ENCODE results near the gene CCDC85A. TPM values are rescaled to one million over a fixed set of nuclear protein-coding genes. Genes with fewer than 3 reads are reported as not detected.

Gene CCDC85A
- total RNA-seq, 4 donors from 2014 or later = 2.8 to 12.2 (median 5.4) TPM

DNA sequence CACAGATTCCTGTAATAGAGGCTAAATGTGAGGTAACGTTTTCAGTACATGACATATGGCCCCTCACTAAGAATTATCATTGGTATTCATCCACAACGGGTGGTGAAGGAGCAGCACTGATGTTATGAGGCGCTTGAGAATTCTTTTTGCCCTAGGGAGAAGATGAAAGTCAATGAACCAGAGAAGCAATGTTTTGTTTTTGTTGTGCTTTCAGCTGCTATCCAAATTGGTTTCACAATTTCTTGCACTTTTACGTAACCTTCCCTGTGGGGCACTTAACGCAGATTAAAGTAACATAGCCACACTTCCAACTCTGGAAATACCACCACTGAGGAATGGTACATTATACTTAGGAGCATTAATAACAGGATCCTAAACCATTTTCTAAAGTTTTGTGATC lies 13.3 kb upstream of the CCDC85A start:
- Histone ChIP-seq H3K27me3 (no peaks in the 10 kb centered on the region), H3K4me3 (no peak overlapping the region), H3K9me3 (no peaks in the 10 kb centered on the region), H3K36me3 (no peaks in the 10 kb centered on the region), H3K27ac (peak overlapping the region in 1 of 4 donors; percentile 56), H3K4me1 (peaks cover 0 to 4% (median 0%) of the 10 kb centered on the region in 4 donors)
- TF ChIP-seq, protein P1, sequence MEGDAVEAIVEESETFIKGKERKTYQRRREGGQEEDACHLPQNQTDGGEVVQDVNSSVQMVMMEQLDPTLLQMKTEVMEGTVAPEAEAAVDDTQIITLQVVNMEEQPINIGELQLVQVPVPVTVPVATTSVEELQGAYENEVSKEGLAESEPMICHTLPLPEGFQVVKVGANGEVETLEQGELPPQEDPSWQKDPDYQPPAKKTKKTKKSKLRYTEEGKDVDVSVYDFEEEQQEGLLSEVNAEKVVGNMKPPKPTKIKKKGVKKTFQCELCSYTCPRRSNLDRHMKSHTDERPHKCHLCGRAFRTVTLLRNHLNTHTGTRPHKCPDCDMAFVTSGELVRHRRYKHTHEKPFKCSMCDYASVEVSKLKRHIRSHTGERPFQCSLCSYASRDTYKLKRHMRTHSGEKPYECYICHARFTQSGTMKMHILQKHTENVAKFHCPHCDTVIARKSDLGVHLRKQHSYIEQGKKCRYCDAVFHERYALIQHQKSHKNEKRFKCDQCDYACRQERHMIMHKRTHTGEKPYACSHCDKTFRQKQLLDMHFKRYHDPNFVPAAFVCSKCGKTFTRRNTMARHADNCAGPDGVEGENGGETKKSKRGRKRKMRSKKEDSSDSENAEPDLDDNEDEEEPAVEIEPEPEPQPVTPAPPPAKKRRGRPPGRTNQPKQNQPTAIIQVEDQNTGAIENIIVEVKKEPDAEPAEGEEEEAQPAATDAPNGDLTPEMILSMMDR (IDR thresholded peaks at IDR 0.05) = no peak
- TF ChIP-seq POLR2A (IDR thresholded peaks at IDR 0.05) (no peak), EP300 (IDR thresholded peaks at IDR 0.05) (peak in 1 of 2 donors; percentile 71)
- WGBS, 2 donors = 48 to 57% methylated on average over 5 of the region's 5 CpGs
- peak in 1 of 2 donors; percentile 64 for DNase-seq (ENCODE audit: low spot score in 2 of 2)

DNA sequence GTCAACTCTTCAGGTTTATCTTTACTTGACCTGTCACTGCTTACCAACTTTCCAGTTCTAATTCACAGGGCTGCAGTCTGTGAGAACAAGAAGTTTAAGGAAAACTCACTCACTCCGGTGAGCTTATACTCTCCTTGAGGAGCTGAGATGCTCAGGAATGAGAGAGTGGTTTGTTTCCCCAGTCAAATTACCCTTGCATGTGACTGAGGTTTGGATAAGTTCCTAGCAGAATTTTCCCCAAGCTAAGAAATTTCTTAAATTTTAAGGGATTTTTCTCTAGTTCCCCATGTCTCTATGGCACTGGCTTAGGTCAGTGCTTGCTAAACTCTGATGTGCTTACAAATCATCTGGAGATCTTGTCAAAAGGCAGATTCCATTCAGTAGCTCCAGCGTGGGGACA lies 12.8 kb upstream of the CCDC85A start:
- Histone ChIP-seq H3K27me3 (no peaks in the 10 kb centered on the region), H3K27ac (peak overlapping the region in 1 of 4 donors; percentile 56), H3K4me3 (no peak overlapping the region), H3K4me1 (peaks cover 0 to 4% (median 0%) of the 10 kb centered on the region in 4 donors), H3K9me3 (no peaks in the 10 kb centered on the region), H3K36me3 (no peaks in the 10 kb centered on the region)
- WGBS, 2 donors = 28 to 55% methylated on average over 2 of the region's 2 CpGs
- TF ChIP-seq, protein P1 (IDR thresholded peaks at IDR 0.05) = no peak
- TF ChIP-seq EP300 (IDR thresholded peaks at IDR 0.05) (no peak), POLR2A (IDR thresholded peaks at IDR 0.05) (no peak)
- DNase-seq (ENCODE audit: low spot score in 2 of 2) = no peak

DNA sequence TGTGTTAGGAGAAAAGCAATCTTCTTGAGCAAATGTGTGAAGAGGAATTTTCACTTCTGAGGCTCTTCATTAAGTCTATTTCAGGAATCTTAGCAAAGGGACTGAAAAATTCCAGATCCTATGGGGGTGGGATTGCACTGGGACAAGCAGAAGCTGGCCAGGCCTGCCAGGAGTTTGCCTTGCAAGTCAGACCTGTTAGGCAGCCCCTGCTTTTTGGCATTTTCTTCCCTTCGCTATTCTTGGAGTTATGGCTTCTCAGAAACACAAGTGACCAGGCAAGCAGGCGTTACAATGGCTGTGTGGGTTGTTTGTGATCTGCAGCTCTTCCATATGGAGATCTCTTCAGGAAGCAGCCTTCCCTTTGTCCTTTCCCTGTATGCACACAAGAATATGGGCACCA lies 8.0 kb upstream of the CCDC85A start:
- Histone ChIP-seq H3K9me3 (no peaks in the 10 kb centered on the region), H3K4me3 (no peak overlapping the region), H3K36me3 (no peaks in the 10 kb centered on the region), H3K27me3 (no peaks in the 10 kb centered on the region), H3K27ac (no peak overlapping the region), H3K4me1 (no peaks in the 10 kb centered on the region)
- no peak for DNase-seq (ENCODE audit: low spot score in 2 of 2)
- WGBS, 2 donors = 59 to 60% methylated on average over 2 of the region's 2 CpGs
- TF ChIP-seq EP300 (IDR thresholded peaks at IDR 0.05) (no peak), POLR2A (IDR thresholded peaks at IDR 0.05) (no peak)
- TF ChIP-seq, protein P1 (IDR thresholded peaks at IDR 0.05) = no peak

DNA sequence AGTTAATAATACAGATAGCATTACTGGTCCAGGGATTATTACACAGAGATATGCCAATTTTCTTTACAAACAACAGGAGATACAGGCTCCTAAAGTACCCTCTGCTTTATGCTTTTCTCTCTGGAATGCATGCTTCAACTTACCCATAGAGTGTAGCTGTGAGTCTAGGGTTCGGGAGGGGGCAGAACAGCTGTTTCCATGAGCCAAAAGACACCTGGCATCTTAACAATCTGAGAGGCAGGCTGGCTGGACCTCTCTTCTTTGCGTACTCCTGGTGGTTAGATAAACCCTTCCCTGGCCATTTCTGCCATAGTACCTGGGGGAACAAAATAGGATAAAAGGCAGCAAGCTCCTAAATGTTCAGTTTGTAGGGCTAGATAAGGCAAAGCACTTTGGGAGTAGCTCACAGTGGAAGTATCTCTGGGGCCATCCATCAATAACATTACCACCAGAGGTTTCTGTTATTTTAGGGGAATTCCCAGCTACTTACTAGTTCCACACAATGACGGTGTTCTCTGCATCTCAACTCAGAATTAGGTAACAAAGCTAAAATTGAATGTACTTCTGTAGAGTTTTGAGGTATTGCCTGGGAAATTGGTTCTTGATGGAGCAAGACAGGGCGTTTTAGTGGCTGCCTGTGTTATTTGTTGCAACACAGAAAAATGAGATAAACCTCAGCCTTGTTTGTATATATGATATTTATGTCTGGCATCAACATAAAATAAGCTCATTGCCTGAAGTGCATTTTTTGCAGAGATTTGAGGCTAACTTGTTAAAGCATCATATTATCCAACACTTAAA lies 6.2 kb upstream of the CCDC85A start:
- Histone ChIP-seq H3K27me3 (no peaks in the 10 kb centered on the region), H3K4me3 (no peak overlapping the region), H3K27ac (no peak overlapping the region), H3K9me3 (no peaks in the 10 kb centered on the region), H3K4me1 (no peaks in the 10 kb centered on the region), H3K36me3 (no peaks in the 10 kb centered on the region)
- DNase-seq (ENCODE audit: low spot score in 2 of 2) = no peak
- WGBS, 2 donors = 58 to 64% methylated on average over 4 of the region's 4 CpGs
- TF ChIP-seq EP300 (IDR thresholded peaks at IDR 0.05) (no peak), POLR2A (IDR thresholded peaks at IDR 0.05) (no peak)
- TF ChIP-seq, protein P1 (IDR thresholded peaks at IDR 0.05) = no peak

DNA sequence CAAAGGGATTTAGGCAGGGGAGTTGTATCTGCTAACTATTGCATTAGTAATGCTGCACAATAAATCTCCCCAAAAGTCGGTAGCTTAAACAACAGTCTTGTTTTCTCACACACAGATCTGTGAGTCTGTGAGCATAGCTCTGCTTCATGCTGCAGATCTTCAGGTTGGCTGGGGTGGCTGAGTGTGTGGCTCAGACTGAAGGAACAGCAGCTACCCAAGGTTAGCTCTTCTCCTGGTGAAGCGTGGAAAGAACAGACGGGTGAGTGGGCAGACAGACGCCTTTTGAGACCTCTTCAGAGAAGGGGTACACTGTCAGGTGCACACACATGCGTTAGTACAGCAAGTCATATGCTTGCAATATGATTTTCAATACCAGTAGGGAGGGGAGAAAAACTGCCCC lies 3.9 kb upstream of the CCDC85A start:
- Histone ChIP-seq H3K27me3 (peaks cover 0 to 4% of the 10 kb centered on the region in 2 donors), H3K36me3 (no peaks in the 10 kb centered on the region), H3K4me1 (peaks cover 0 to 18% (median 5%) of the 10 kb centered on the region in 4 donors), H3K27ac (no peak overlapping the region), H3K9me3 (no peaks in the 10 kb centered on the region), H3K4me3 (no peak overlapping the region)
- no peak for DNase-seq (ENCODE audit: low spot score in 2 of 2)
- 76 to 80% methylated on average over 5 of the region's 5 CpGs for WGBS, 2 donors
- TF ChIP-seq, protein P1 (IDR thresholded peaks at IDR 0.05) = no peak
- TF ChIP-seq POLR2A (IDR thresholded peaks at IDR 0.05) = no peak
- TF ChIP-seq EP300 (IDR thresholded peaks at IDR 0.05) = no peak

Data from tibial nerve (tissue), 4 donors.